Neural progenitor cell (in vitro differentiated cells): ENCODE results near the gene BCKDHB. TPM values are rescaled to one million over a fixed set of nuclear protein-coding genes. Genes with fewer than 3 reads are reported as not detected.
"Not testable (repeated sequence)": the region's sequence is repeated elsewhere in the genome, so short reads cannot be mapped to it uniquely, and the experiment has no call there.

ENCODE experiments used
- DNase-seq: peaks from one replicate; pipeline ENCODE4 v3.0.0-alpha.2; 2016; ENCODE audit warnings: low spot score
- H2AFZ ChIP-seq: fragments of 200-600 bp; sonication (generic); replicated peaks from 2 replicates; pipeline ENCODE4 v1.6.1; 2016; ENCODE audit warnings: antibody characterized with exemption
- H3F3A ChIP-seq: fragments of 200-600 bp; sonication (generic); 2 replicates; pipeline ENCODE4 v1.6.1; 2016; ENCODE audit warnings: antibody characterized with exemption, low read depth
- H3K27ac ChIP-seq: fragments of 200-600 bp; sonication (generic); 2 replicates; pipeline ENCODE4 v1.5.1; 2016; ENCODE audit warnings: mild to moderate bottlenecking
- H3K27me3 ChIP-seq: fragments of 200-600 bp; sonication (generic); 2 replicates; pipeline ENCODE4 v1.6.1; 2016; ENCODE audit warnings: mild to moderate bottlenecking, moderate library complexity
- H3K36me3 ChIP-seq: fragments of 200-600 bp; sonication (generic); 2 replicates; pipeline ENCODE4 v1.5.1; 2016
- H3K4me1 ChIP-seq: fragments of 200-600 bp; sonication (generic); 2 replicates; pipeline ENCODE4 v1.6.1; 2016; ENCODE audit warnings: mixed run types
- H3K4me2 ChIP-seq: fragments of 200-600 bp; sonication (generic); 2 replicates; pipeline ENCODE4 v1.6.1; 2016
- H3K4me3 ChIP-seq: fragments of 200-600 bp; sonication (generic); 2 replicates; pipeline ENCODE4 v1.5.1; 2016
- H3K79me2 ChIP-seq: fragments of 200-600 bp; sonication (generic); 2 replicates; pipeline ENCODE4 v1.6.1; 2016; ENCODE audit warnings: low read depth
- H3K9ac ChIP-seq: fragments of 200-600 bp; sonication (generic); 2 replicates; pipeline ENCODE4 v1.6.1; 2016
- H3K9me3 ChIP-seq: fragments of 200-600 bp; sonication (generic); 2 replicates; pipeline ENCODE4 v1.5.1; 2016; ENCODE audit warnings: low read depth
- H4K20me1 ChIP-seq: fragments of 200-600 bp; sonication (generic); 2 replicates; pipeline ENCODE4 v1.6.1; 2016; ENCODE audit warnings: low read depth
- H3K27ac Mint-ChIP-seq: 3 replicates; pipeline ENCODE4 v1.8.0; 2021; ENCODE audit warnings: mixed read lengths
- H3K27me3 Mint-ChIP-seq: 2 replicates; pipeline ENCODE4 v1.8.0; 2022; ENCODE audit warnings: low read depth, mild to moderate bottlenecking, inconsistent platforms, moderate library complexity, mixed read lengths; ENCODE audit not compliant: insufficient read depth
- H3K36me3 Mint-ChIP-seq: 3 replicates; pipeline ENCODE4 v1.8.0; 2021; ENCODE audit warnings: mixed read lengths
- H3K4me1 Mint-ChIP-seq: 3 replicates; pipeline ENCODE4 v1.8.0; 2021; ENCODE audit warnings: mixed read lengths
- H3K4me3 Mint-ChIP-seq: 3 replicates; pipeline ENCODE4 v1.8.0; 2021; ENCODE audit warnings: mild to moderate bottlenecking, moderate library complexity, mixed read lengths
- H3K9me3 Mint-ChIP-seq: 3 replicates; pipeline ENCODE4 v1.8.0; 2020; ENCODE audit warnings: mixed read lengths
- EZH2 ChIP-seq: fragments of 200-600 bp; sonication (generic); IDR thresholded peaks from 2 replicates; pipeline ENCODE4 v1.6.1; 2017; ENCODE audit warnings: antibody characterized with exemption, mild to moderate bottlenecking, moderate library complexity
- EZH2phosphoT487 ChIP-seq: fragments of 200-600 bp; sonication (generic); IDR thresholded peaks from 2 replicates; pipeline ENCODE4 v1.6.1; 2017; ENCODE audit warnings: antibody characterized with exemption
- total RNA-seq: library from RNA; depleted of rRNA; stranded (reverse); fragments of >200 nt; gene quantifications from 2 replicates; pipeline ENCODE4 v1.2.3, GENCODE V29; 2015; ENCODE audit warnings: low replicate concordance
- TF ChIP-seq, protein P1 (sequence below): fragments of 200-600 bp; sonication (generic); IDR thresholded peaks from 2 replicates; pipeline ENCODE4 v1.5.1; 2017; ENCODE audit warnings: antibody characterized with exemption, mild to moderate bottlenecking

BCKDHB gene
- total RNA-seq, 1 donor from 2014 or later: 48.2 TPM

DNA sequence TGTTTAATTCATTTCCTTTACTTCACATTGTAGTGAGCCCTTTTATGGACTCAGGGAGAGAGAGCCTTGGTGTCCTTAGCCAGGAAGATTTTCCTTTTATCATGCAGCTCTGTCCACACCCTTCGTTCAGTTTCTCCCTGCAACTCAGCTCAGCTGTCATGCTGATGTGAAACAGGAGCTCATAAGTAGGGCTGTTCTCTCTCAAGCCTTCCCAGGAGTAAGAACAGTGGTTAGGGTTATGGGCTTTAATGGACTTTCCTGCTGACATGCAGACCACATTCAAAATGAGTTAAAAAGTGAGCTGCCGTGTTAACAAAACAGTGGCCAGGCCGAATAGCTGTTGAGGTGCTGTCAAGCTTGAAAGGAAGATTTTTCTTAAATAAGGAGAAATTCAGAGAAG, 104.1 kb downstream of the BCKDHB start:
- no peaks in the 10 kb centered on the region for H3K36me3 ChIP-seq
- H4K20me1 ChIP-seq: peaks cover 4% of the 10 kb centered on the region
- no peak overlapping the region for H3K27ac ChIP-seq
- peak; percentile 24 for DNase-seq
- no peak overlapping the region for H3K9ac ChIP-seq
- H3K27me3 ChIP-seq: no peaks in the 10 kb centered on the region
- peaks cover 25% of the 10 kb centered on the region for H3K4me1 ChIP-seq
- no peaks in the 10 kb centered on the region for H3K9me3 Mint-ChIP-seq
- TF ChIP-seq EZH2phosphoT487 (no peak), EZH2 (no peak)
- TF ChIP-seq, protein P1, sequence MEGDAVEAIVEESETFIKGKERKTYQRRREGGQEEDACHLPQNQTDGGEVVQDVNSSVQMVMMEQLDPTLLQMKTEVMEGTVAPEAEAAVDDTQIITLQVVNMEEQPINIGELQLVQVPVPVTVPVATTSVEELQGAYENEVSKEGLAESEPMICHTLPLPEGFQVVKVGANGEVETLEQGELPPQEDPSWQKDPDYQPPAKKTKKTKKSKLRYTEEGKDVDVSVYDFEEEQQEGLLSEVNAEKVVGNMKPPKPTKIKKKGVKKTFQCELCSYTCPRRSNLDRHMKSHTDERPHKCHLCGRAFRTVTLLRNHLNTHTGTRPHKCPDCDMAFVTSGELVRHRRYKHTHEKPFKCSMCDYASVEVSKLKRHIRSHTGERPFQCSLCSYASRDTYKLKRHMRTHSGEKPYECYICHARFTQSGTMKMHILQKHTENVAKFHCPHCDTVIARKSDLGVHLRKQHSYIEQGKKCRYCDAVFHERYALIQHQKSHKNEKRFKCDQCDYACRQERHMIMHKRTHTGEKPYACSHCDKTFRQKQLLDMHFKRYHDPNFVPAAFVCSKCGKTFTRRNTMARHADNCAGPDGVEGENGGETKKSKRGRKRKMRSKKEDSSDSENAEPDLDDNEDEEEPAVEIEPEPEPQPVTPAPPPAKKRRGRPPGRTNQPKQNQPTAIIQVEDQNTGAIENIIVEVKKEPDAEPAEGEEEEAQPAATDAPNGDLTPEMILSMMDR: no peak
- peaks cover 14% of the 10 kb centered on the region for H3K36me3 Mint-ChIP-seq
- H3K9me3 ChIP-seq: no peaks in the 10 kb centered on the region
- H3K4me2 ChIP-seq: peak overlapping the region; percentile 1
- no peak overlapping the region for H3K4me3 Mint-ChIP-seq
- H3K79me2 ChIP-seq: no peaks in the 10 kb centered on the region
- H3F3A ChIP-seq: no peaks in the 10 kb centered on the region
- H3K4me3 ChIP-seq: no peak overlapping the region
- H2AFZ ChIP-seq: no peak overlapping the region
- H3K27me3 Mint-ChIP-seq: no peaks in the 10 kb centered on the region
- no peak overlapping the region for H3K27ac Mint-ChIP-seq
- H3K4me1 Mint-ChIP-seq: peaks cover 19% of the 10 kb centered on the region

DNA sequence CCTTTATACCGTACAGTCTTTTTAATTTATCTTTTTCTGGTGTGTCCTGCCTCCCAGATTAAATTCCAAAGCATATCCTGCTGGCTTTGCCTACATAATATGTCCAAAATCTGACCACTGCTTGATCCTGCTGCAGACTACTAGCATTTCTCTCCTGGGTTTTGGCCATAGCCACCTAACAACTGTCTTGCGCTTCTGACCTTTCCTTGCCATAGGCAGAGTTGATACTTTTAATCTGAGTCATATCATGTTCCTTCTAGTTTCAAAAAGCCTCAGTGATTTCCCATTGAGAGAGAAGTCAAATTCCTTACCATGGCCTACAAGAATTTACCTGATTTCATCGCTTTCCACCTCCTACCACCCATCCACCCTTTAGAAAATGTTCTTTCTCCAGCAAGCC, 104.8 kb downstream of the BCKDHB start:
- peaks cover 4% of the 10 kb centered on the region for H4K20me1 ChIP-seq
- peaks cover 12% of the 10 kb centered on the region for H3K36me3 Mint-ChIP-seq
- H2AFZ ChIP-seq: no peak overlapping the region
- no peak overlapping the region for H3K4me3 ChIP-seq
- no peak overlapping the region for H3K4me2 ChIP-seq
- no peaks in the 10 kb centered on the region for H3K9me3 Mint-ChIP-seq
- H3F3A ChIP-seq: no peaks in the 10 kb centered on the region
- no peak overlapping the region for H3K27ac Mint-ChIP-seq
- H3K4me3 Mint-ChIP-seq: no peak overlapping the region
- H3K36me3 ChIP-seq: no peaks in the 10 kb centered on the region
- TF ChIP-seq, protein P1: no peak
- TF ChIP-seq EZH2phosphoT487 (no peak), EZH2 (no peak)
- H3K9me3 ChIP-seq: no peaks in the 10 kb centered on the region
- H3K27ac ChIP-seq: no peak overlapping the region
- peaks cover 19% of the 10 kb centered on the region for H3K4me1 Mint-ChIP-seq
- no peaks in the 10 kb centered on the region for H3K27me3 ChIP-seq
- peaks cover 25% of the 10 kb centered on the region for H3K4me1 ChIP-seq
- H3K27me3 Mint-ChIP-seq: no peaks in the 10 kb centered on the region
- H3K9ac ChIP-seq: no peak overlapping the region
- H3K79me2 ChIP-seq: no peaks in the 10 kb centered on the region
- DNase-seq: no peak

DNA sequence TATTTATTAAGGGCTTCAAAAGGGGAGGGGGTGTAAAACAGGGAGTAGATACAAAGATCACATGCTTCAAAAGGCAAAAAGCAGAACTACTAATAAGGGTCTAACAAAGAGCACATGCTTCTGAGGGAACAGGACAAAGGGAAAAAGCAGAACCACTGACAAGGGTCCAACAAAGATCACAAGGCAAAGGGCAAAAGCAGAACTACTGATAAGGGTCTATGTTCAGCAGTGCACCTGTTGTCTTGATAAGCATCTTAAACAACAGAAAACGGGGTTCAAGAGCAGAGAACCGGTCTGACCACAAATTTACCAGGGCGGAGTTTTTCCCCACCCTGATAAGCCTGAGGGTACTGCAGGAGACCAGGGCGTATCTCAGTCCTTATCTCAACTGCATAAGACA, 105.4 kb downstream of the BCKDHB start:
- H3K4me2 ChIP-seq, H3K36me3 Mint-ChIP-seq, H3K27me3 ChIP-seq, H3K9me3 Mint-ChIP-seq, H3K36me3 ChIP-seq, H3K27ac ChIP-seq, H3K27ac Mint-ChIP-seq, H3K4me3 ChIP-seq, H3K9ac ChIP-seq, H3K27me3 Mint-ChIP-seq, H3K9me3 ChIP-seq, DNase-seq, H3K79me2 ChIP-seq, H4K20me1 ChIP-seq, H3F3A ChIP-seq, H2AFZ ChIP-seq, H3K4me3 Mint-ChIP-seq: not testable (repeated sequence)
- H3K4me1 ChIP-seq: peaks cover 25% of the 10 kb centered on the region
- H3K4me1 Mint-ChIP-seq: peaks cover 19% of the 10 kb centered on the region

DNA sequence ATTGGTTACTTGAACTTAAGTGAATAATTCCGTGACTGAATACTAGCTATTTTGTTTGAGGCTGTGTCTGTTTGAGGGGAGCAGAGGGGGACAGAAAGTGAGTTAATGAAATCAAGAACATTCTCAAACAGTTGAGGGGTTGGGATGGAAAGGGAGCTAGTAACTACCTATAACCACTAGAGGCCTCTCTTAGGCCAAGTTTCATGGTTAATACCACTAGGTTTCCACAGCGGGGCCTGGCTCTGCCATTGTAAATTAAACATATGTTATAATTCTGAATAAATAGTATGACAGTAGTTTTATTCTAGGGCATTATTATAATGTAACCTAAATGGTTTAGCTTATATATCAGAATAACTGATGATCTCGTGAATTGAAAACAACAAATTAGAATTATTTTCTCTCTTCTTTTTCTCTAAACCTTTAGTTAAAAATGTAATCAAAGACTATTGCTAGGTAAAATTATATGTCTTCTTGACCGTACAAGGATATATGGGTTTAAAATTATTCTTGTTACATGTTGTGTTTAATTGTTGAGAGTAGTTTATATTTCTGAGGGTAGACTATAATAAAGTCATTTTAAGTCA, 108.1 kb downstream of the BCKDHB start:
- H3K4me3 Mint-ChIP-seq: no peak overlapping the region
- Histone ChIP-seq H3K27me3 (no peaks in the 10 kb centered on the region), H4K20me1 (peaks cover 4% of the 10 kb centered on the region), H3K4me2 (no peak overlapping the region), H3K79me2 (no peaks in the 10 kb centered on the region), H3K4me3 (no peak overlapping the region), H2AFZ (no peak overlapping the region), H3K9ac (no peak overlapping the region), H3K27ac (no peak overlapping the region), H3K9me3 (no peaks in the 10 kb centered on the region), H3K4me1 (peaks cover 15% of the 10 kb centered on the region), H3K36me3 (no peaks in the 10 kb centered on the region), H3F3A (no peaks in the 10 kb centered on the region)
- H3K27me3 Mint-ChIP-seq: no peaks in the 10 kb centered on the region
- peaks cover 13% of the 10 kb centered on the region for H3K4me1 Mint-ChIP-seq
- peaks cover 4% of the 10 kb centered on the region for H3K9me3 Mint-ChIP-seq
- H3K27ac Mint-ChIP-seq: no peak overlapping the region
- peak; percentile 74 for DNase-seq
- TF ChIP-seq, protein P1: peak; percentile 81
- no peak for TF ChIP-seq EZH2phosphoT487
- peaks cover 16% of the 10 kb centered on the region for H3K36me3 Mint-ChIP-seq
